NCI-H2081 (cell line): ENCODE measurements around the gene SLC25A36.
A peak's percentile ranks its signal among the peaks of the same experiment; 100 is the strongest.

Source experiments
- DNase-seq, 2 experiments: peaks; one replicate each; lab custom pipeline; 2025; lab: John Stamatoyannopoulos, UW

SLC25A36 gene, protein sequence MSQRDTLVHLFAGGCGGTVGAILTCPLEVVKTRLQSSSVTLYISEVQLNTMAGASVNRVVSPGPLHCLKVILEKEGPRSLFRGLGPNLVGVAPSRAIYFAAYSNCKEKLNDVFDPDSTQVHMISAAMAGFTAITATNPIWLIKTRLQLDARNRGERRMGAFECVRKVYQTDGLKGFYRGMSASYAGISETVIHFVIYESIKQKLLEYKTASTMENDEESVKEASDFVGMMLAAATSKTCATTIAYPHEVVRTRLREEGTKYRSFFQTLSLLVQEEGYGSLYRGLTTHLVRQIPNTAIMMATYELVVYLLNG

DNA sequence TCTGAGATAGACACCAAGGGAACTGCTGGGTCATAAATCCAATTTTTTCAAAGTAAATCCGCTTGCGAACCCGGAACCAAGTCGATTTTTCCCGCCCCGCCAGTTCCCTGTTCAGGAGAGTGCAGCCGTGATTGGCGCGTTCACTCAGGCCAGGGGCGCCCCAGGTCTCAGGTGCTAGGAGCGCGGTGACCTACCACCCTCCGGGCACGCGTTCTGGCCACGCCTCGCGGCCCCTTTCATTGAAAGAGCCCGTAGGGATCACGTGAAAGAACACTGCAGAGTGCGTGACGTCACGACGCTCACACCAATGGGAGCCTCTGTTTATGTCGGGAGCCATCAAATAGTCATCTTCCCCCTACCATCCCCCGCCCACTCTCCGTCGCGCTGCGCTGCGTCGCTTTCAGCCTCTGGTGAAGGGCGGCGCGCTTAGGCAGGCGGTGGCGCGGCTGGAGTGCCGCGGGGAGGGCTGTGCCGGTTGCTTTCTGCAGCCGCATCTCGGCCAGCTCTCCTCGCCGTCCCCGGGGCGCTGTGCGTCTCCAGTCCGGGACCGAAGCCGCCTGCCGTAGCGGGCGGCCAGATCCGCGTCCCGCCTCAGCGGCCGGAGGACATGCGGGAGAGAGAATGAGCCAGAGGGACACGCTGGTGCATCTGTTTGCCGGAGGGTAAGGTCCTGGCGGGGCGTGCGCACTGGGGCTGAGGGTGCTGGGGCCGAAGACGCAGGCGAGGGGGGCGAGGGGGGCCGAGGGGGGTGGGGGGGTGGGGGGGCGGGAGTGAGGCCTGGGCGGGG lies at the start of gene SLC25A36:
SLC25A36 (plus strand) TSS at position 403 of the 787 bp plus-strand sequence; CDS start at position 622, 219 bp downstream.
- DNase-seq: peak; percentile 100

DNA sequence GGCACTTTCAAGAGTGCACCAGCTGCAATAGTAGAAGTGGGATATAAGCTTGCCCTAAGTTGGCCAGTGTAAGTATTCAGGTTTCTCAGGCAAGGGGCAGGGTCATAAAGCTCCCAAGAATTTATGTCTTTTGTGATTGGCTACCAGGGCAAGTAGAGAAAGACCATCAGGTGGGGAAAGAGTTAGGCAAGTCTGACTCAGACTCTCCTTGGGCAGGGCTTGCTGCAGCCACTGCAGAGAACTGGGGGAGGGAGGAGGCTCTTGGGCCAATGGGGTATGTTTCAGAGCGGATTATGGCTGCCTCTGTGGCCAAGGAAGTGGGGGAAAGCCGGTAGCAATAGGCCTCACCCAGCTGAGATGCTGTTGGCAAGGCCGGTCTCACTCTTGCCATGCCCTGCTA lies 44.6 kb upstream of the SLC25A36 start:
- no peak for DNase-seq

DNA sequence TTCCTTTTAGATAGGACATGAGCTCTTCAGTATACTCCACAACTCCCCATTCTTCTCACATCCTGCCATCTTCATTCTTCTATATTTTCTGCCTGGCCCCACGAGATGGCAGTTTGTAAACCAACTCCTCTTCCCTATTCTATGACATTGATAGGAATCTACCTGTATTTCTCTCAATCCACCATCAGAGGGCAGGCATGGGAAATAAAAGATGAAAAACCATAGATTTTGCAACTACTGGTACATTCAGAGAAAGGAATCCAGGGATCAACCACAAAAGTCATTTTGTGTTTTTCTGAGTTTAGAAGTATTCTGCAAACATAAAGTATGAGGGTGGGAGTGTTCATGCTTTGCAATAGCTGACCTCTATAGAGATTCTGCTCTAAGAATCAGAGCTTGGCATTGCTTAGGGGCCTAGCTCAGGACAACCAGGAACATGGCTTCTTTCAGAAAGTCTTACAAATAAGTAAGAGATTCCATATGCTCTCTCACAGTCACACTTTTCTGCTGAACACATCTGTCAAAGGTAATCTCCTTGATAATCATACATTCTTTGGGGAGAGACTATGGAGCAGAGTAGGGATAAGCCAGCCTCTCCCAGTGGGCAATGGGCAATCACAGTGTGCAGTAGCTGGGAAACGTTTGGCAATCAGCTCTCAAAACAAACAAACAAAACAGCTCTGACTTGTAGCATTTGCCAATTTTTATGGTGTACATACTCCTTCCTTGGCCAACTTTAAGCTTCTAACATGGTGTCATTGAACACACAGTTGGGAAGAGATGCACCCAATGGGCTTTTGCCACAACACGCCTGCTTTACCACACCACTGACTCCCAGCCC lies 43.1 kb upstream of the SLC25A36 start:
- DNase-seq: peak; percentile 72 to 74

DNA sequence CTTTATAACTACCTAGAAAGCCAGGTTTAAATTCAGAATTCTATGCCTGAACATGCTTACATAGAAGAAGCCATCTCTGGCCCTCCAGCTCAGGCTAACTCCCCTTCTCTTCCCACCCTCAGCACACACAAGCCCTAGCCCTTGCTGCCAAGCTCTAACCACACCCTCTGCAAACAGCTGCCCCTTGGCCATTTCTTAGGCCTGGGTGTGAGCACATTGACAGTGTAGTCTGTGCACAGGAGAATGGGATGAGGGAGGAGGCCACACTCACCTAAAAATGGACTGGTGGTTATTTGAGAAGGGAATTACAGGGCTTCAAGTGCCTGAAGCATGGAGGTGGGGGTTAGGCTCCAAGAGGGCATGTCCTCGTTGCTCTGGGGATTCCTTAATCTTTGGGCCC lies 42.3 kb upstream of the SLC25A36 start:
- DNase-seq: no peak

DNA sequence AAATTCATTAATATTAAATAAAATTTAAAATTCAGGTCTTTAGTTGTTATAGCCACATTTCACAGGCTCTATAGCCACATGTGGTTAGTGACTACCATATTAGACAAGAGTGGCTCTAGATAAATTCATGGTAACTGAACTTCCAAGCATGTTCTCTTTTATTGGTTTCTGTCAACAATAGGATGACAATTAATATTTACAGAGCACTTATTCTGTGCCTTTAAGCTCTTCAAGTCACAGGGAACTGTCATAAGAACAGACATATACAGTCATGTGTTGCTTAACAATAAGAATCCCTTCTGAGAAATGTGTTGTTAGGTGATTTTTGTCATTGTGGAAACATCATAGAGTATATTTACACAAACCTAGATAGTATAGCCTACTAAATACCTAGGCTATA lies 38.8 kb upstream of the SLC25A36 start:
- DNase-seq: no peak

DNA sequence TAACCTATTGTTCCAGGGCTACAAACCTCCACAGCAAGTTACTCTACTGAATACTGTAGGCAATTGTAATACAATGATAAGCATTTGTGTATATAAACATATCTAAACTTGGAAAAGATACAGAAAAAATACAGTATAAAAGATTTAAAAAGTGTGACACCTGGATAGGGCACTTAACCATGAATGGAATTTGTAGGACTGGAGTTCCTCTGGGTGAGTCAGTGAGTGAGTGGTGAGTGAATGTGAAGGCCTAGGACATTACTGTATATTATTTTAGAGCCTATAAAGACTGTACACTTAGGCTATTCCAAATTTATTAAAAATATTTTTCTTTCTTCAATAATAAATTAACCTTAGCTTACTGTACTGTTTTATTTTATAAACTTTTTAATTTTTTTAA lies 38.4 kb upstream of the SLC25A36 start:
- no peak for DNase-seq

DNA sequence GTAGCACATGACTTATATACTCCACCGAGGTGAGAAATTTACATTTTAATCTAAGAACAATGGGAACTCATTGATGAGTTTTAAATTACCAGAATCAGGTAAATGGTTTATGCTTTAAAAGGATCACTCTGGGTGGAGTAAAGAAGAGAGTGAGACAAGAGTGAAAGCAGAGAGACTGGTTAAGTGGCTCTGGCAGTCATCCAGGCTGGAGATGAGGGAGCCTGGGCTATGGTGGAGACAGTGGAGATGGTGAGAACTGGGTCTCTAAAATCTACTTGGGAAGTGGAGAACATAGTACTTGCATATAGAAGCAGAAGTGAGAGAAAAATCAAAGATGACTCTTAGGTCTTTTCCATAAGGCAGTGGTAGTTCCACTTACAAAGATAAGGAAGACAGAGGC lies 37.1 kb upstream of the SLC25A36 start:
- no peak for DNase-seq

DNA sequence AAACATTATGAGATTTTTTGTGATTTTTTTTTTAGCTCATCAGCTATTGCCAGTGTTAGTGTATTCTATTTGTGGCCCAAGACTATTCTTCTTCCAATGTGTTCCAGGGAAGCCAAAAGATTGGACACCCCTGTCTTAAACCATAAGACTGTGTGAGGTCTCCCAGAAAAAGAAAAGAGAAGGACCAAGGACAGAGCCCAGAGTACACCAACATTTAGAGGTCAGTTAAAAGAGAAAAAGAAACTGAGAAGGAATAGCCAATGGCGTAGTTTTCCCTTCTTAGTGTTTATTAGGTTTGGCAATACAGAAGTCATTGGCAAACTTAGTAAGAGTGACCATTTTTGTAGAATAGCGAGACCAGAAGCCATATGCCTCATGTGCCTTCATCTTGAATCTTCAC lies 36.1 kb upstream of the SLC25A36 start:
- DNase-seq: no peak

DNA sequence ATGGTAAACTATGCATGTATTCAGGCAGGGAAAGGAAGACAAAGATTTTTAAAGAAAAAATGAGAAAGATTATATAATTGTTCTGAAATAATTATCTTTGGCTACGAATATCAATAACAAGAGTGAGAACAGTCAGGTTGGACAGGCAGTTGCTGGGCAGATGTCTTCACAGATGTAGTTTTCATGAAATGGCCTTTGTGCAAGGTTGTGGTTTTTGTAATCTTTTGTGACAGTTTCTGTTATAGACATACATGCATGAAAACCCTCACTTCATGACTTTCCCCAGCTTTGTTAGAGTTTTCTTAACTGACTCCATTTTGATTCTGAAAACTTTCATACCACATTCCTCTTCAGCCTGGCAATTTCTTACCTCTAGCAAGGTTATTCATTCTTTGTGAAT lies 34.9 kb upstream of the SLC25A36 start:
- no peak for DNase-seq

DNA sequence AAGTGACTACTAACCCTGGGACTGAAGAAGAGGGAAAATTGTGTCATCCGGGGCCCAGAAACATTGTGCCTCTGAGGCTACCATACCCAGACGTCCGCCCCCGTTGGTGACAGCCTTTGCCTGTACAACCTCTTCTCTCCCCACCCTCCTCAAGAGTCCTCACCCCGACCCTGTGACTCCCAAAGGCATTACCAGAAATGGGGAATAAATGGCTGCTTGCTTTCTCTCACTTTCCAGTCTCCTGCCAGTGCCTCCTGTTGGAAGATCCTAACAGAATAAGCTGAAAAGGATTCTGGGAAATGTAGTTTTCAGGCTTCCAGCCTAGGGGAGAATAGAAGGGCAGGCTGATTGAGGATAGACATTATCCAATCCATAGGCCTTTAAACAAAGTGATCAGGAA lies 30.8 kb upstream of the SLC25A36 start:
- DNase-seq: peak in 1 of 2 experiments; percentile 19

DNA sequence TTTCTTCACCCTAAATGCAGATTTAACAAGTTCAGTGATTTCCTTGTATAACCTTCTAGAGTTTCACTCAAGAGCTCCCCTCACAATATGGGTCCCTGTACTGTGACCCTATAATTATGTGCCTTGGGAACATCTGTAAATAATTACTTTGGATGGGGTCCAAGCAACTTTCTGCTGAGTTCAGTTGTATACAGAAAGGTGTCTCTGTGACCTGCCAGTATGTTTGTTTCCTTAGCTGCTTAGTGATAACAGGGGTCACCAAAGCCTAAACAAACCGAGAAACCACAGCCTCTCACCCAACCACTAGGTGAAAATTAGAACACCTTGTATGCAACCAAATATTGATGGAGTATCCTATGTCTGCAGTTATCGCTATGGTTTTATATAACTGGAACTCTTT lies 29.8 kb upstream of the SLC25A36 start:
- peak; percentile 61 to 86 for DNase-seq

DNA sequence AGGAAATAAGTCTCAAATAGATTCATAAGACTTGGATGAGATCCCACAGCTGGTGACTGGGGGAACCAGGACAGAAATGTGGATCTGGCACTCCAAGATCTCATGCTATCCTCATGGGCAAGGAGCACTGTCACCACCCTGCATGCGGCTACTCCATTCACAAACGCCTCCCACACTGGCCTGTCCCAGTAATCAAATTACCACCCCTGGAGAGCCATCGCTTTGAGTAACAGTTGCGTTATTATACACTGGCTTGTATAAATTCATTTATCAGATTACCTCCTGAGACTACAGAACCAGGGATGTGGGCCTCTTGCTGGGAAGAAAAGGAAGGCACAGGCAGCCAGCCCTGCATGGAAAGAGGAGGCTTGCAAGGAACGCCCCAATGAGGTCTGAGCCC lies 27.9 kb upstream of the SLC25A36 start:
- no peak for DNase-seq

DNA sequence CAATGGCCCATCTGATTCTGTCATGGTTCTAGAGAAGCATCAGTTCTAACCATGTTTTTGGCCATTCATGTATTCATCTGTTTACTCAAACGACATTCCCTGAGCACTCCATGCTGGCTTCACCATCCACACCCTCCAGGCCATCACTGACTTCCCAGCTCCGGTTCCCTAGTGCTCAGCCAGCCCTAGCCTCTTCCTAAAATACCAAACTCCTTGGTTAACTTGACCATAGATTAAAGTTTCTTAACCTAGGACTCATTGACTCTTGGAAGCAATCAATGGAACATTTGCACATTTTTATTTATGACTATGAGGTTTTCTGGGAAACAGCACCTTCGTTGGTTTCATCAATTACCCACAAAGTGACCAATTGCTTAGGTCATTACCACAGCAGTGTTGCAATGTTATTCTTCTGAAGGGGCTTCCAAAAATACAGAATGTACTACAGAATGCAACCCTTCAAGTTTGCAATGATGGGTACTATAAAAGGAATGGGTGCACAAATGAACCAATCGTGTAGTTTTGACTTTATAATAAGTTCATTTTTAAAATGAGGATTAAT lies 27.2 kb upstream of the SLC25A36 start:
- DNase-seq: no peak

DNA sequence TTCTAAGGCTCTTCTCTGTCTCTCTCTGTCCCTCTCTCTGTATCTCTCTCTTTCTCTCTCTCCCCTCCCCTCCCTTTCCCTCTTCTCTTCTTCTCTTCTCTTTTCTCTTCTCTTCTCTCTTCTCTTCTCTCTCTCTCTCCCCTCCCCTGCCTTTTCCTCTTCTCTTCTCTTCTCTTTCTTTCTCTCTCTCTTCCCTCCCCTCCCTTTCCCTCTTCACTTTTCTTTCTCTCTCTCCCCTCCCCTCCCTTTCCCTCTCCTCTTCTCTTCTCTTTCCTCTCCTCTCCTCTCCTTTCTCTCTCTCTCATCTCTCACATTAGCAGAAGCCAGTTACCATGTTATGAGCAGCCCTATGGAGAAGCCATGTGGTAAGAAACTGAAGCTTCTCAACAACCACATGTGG lies 25.0 kb upstream of the SLC25A36 start:
- DNase-seq: no peak

DNA sequence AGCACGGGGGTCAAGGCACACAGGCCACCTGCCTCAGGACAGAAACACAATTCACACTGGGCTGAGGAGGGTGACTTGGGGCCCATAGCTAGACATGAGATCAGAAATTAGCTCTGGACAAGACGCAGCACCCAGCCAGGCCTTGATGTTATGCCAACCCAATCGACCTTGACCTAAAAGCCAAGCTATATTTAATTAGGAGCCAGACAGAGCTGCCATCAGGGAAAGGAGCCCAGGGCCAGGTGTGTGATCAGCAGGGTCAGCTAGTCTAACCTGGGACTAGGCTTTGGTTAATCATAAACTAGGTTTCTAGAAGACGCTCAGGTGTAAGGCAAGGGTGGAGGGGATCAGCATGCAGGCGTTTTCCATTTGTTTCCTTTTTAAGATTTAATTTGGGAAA lies 23.9 kb upstream of the SLC25A36 start:
- no peak for DNase-seq

DNA sequence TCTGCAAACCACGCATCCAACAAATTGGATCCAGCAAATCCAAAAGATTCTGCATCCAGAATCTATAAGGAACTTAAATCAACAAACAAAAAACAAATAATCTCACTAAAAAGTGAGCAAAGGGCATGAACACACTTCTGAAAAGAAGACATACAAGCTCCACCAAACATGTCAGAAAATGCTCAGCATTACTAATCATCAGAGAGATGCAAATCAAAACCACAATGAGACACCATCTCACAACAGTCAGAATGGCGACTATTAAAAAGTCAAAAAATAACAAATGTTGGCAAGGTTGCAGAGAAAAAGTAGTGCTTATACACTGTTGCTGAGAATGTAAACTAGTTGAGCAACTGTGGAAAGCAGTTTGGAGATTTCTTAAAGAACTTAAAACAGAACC lies 21.6 kb upstream of the SLC25A36 start:
- no peak for DNase-seq

DNA sequence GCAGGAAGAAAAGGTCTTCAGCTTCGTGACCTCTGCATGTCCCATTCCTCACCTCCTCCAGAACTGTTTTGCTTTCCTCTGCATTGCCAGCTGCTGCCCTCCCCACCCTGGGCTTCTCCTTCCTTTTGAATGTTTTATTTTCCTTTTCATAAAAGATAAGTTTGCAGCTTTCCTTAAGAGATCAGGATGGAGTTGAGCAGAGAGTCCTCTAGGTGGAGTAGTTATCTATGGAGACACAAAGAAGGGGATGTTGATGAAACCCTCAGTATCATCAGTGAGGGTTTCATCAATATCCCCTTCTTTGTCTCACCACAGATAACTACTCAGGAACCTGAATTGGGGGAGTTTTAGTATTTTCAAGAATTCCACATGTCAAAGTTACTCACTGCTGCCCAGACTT lies 19.0 kb upstream of the SLC25A36 start:
- DNase-seq: no peak

DNA sequence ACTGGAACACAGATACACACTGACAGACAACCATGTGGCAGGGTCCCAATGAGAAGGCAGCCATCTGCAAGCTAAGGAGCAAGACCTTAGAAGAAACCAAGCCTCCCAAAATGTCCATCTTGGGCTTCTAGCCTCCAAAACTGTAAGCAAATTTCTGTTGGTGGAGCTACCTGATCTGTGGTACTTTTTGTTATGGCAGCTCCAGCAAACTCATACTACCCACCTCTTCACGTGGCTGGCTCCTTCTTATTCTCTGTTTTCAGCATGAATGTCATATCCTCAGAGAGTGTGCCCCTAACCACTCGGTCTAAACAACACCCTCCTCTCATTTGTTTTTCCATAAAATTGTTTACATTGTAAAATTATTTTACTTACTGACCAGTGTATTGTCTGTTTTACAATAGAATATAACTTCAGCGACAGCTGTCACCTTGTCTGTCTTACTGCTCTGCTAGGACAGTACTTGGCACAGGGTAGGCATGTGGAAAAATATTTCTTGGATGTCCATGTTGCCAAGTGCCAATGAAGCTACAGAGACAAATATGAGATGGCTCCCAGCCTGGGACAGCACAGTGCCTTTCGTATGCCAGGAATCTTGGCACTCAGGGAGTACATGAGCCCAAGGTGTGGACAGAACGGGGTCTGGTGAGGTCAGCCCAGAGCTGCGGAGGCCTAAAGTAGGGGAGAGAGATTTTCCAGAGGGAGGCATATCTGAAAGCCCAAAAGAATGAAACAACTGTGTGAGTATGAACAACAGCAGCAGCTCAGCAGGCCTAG lies 17.4 kb upstream of the SLC25A36 start:
- no peak for DNase-seq

DNA sequence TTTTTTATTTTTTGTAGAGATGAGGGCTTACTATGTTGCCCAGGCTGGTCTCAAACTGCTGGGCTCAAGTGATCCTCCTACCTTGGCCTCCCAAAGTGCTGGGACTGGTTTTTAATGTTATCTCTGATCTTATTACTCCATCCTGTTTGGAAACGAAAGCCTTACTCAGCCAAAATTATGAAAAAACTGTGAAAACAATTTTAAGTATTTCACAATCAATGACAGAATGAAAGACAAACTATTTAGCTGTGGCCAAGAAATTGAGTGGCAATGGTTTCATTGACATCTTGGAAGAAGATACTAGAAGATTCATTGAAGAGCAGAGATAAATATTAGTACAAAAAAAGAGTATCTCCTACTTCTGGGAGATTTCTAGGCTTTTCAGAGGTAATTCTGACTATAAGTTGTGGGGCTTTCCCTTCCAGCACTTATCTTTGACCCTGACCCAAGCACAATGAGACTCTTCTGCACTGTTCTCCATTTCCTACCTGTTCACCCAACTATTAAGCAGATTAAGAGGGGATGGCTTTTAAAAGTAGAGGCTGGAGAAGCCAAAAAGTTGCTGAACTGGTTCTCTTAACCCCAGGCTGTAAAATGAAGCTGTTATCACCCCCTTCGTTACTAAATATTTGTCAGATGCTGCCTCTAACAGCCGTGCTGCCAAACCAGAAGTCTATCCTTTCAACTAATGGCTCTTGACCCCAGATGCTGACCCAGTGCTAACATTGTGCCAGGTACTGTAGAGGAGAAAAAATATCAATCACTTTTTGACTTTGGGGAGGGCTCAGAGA lies 14.2 kb upstream of the SLC25A36 start:
- DNase-seq: no peak

DNA sequence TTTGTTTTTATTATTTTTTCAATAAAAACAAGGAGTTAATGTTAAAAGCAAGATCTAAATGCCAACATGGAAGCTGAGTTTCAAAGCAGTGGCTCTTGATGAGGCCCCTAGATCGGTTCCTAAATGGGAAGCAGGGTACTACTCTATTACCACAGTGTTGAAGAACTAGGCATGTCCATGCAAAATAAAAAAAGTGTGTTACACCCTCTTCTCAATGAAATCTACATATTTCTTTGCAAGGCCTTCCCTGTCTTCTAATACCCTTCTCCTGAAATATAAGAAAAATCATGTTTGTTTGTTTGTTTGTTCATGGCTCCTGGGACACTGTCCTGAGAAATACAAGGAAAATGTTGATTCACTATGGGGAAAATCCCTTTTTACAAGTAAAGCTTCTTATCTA lies 12.2 kb upstream of the SLC25A36 start:
- DNase-seq: no peak

DNA sequence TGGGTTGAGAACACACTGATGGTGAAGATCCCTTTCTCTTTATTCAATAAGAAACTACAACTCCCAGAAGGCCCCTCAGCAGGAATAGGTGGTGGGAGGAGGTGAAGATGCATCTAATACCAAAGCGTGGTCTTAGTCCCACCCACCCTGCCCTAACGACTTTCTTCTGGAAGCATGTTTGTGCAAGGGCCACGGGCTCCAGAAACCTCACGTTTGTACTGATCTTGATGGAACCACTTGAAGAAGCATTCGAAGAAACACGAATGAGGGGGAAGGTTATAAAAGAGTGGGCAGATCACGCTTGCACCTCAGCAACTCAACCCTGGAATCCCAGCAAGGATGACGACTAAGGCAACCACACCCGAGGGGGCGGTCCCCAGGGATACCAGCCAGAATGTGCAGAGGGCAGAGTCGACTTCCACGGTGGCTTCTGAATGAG lies 10.6 kb upstream of the SLC25A36 start:
- no peak for DNase-seq
